Hippocampal formation (tissue), 2 donors: ENCODE results near the gene PRM2.

ENCODE experiments used
- DNase-seq, 2 donors: peaks; one replicate each; lab custom pipeline; 2025; lab: John Stamatoyannopoulos, UW

Gene PRM2

GRCh38 chr16:11225677-11226549 lies 50.4 kb downstream of the PRM2 start:
- no peak for DNase-seq
